WERI-Rb-1 (cell line): Measurements from ENCODE around the gene TMEM186.
"Not testable (repeated sequence)": the region's sequence is repeated elsewhere in the genome, so short reads cannot be mapped to it uniquely, and the experiment has no call there.

Experiments used
- DNase-seq: peaks from one replicate; pipeline ENCODE4 v3.0.0-alpha.2; 2020
- H3K27ac ChIP-seq: fragments of 250-450 bp; sonication (Bioruptor Pico); 2 replicates; pipeline ENCODE4 v1.5.1; 2020; ENCODE audit warnings: mild to moderate bottlenecking, moderate library complexity
- H3K27me3 ChIP-seq: fragments of 250-450 bp; sonication (Bioruptor Pico); 2 replicates; pipeline ENCODE4 v1.5.1; 2021; ENCODE audit warnings: mild to moderate bottlenecking, low read depth, moderate library complexity; ENCODE audit not compliant: insufficient read depth, severe bottlenecking
- H3K36me3 ChIP-seq: fragments of 250-450 bp; sonication (Bioruptor Pico); 2 replicates; pipeline ENCODE4 v1.5.1; 2020; ENCODE audit warnings: mild to moderate bottlenecking, moderate library complexity
- H3K4me3 ChIP-seq: 2 replicates; pipeline ENCODE4 v1.5.1; 2011; ENCODE audit warnings: low read depth, mild to moderate bottlenecking, control low read depth, low read length
- H3K9me3 ChIP-seq: fragments of 250-450 bp; sonication (Bioruptor Pico); 2 replicates; pipeline ENCODE4 v1.5.1; 2021; ENCODE audit warnings: mild to moderate bottlenecking, moderate library complexity; ENCODE audit not compliant: severe bottlenecking
- TF ChIP-seq, protein P1 (sequence below): IDR thresholded peaks from 2 replicates; pipeline ENCODE4 v1.5.1; 2011; ENCODE audit warnings: low read depth, mild to moderate bottlenecking, control low read depth, inconsistent platforms, low read length

Gene TMEM186

GRCh38 chr16:8804313-8804712 lies 6.9 kb upstream of the TMEM186 start:
- TF ChIP-seq, protein P1, sequence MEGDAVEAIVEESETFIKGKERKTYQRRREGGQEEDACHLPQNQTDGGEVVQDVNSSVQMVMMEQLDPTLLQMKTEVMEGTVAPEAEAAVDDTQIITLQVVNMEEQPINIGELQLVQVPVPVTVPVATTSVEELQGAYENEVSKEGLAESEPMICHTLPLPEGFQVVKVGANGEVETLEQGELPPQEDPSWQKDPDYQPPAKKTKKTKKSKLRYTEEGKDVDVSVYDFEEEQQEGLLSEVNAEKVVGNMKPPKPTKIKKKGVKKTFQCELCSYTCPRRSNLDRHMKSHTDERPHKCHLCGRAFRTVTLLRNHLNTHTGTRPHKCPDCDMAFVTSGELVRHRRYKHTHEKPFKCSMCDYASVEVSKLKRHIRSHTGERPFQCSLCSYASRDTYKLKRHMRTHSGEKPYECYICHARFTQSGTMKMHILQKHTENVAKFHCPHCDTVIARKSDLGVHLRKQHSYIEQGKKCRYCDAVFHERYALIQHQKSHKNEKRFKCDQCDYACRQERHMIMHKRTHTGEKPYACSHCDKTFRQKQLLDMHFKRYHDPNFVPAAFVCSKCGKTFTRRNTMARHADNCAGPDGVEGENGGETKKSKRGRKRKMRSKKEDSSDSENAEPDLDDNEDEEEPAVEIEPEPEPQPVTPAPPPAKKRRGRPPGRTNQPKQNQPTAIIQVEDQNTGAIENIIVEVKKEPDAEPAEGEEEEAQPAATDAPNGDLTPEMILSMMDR, result no peak
- H3K27me3 ChIP-seq, result no peaks in the 10 kb centered on the region
- DNase-seq, result no peak
- H3K36me3 ChIP-seq, result peaks cover 56% of the 10 kb centered on the region
- H3K4me3 ChIP-seq, result no peak overlapping the region
- H3K9me3 ChIP-seq, result no peaks in the 10 kb centered on the region
- H3K27ac ChIP-seq, result no peak overlapping the region

DNA sequence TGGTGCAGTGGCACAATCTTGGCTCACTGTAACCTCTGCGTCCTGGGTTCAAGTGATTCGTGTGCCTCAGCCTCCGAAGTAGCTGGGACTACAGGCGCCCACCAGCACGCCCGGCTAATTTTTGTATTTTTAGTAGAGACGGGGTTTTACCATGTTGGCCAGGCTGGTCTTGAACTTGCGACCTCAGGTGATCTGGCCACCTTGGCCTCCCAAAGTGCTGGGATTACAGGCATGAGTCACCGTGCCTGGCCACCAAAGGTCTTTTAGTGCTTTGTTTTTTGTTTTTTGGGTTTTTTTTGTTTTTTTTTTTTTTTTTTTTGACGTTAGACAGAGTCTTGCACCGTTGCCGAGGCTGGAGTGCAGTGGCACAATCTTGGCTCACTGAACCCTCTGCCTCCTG lies 6.3 kb upstream of the TMEM186 start:
- H3K9me3 ChIP-seq, H3K27ac ChIP-seq, DNase-seq, H3K27me3 ChIP-seq, H3K4me3 ChIP-seq: not testable (repeated sequence)
- H3K36me3 ChIP-seq, result peaks cover 53% of the 10 kb centered on the region

- TF ChIP-seq, protein P1, result no peak
- Histone ChIP-seq H3K27me3 (no peaks in the 10 kb centered on the region), H3K27ac (no peak overlapping the region), H3K36me3 (peaks cover 32% of the 10 kb centered on the region), H3K9me3 (no peaks in the 10 kb centered on the region), H3K4me3 (no peak overlapping the region)
- no peak for DNase-seq
Observed at GRCh38 chr16:8801701-8802100, 4.3 kb upstream of the TMEM186 start.

DNA sequence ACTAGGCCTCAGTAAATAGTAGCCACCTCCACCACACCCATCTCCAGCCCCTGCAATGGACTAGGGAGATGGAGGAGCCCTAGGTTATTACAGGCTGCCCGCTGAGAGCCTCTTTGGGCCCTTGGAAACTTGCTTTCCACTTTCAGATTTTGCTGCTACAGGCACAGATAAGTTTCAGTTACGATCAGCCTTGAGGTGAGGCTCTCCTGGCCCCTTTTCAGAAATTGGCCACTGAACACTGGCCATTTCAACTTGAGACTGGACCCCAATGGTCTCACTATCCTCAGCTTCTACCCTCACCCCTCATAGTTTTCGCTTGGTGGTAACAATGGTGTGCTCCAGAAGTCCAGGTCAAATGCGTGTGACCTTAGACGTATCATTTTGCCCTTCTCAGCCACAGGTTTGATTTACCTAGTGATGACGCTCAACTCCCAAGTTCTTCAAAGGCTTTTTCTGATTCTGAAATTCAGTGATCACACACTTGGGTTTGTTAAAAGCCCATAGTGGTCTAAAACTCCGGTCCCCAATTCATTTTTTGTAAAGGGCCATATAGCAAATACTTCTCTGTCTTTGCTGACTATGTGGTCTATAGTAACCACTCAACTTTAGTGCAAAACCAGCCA lies 1.2 kb upstream of the TMEM186 start:
- H3K36me3 ChIP-seq, result peaks cover 17% of the 10 kb centered on the region
- H3K27ac ChIP-seq, result peak overlapping the region; percentile 61; the same call in 1 of the 2 replicates
- peak overlapping the region; percentile 97 for H3K4me3 ChIP-seq

DNA sequence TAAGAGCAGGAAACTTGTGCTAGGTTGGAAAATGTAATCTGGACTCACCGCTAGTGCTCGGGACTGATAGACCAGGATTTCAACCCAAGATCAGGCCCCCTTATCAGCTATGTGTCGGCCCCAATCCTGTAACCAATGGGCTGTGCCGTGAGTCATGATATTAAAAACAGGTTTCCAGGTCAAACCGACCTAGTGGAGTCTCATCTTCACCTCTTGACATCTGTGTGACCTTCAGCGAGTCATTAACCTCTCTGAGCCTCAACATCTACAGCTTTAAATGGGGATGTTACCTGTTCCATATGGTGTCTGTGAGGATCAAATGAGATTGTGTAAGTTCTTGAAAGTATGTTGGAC lies 712 bp upstream of the TMEM186 start:
- peaks cover 14% of the 10 kb centered on the region for H3K36me3 ChIP-seq

More for the DNA sequence above, 1.2 kb upstream of the TMEM186 start:
- TF ChIP-seq, protein P1, result no peak
- no peaks in the 10 kb centered on the region for H3K27me3 ChIP-seq
- H3K9me3 ChIP-seq, result no peaks in the 10 kb centered on the region
- DNase-seq, result no peak

GRCh38 chr16:8796469-8797363 lies 723 bp downstream of the TMEM186 start:
- Histone ChIP-seq H3K4me3 (peak overlapping the region; percentile 97), H3K27ac (peak overlapping the region; percentile 61), H3K9me3 (no peaks in the 10 kb centered on the region), H3K36me3 (peaks cover 3% of the 10 kb centered on the region), H3K27me3 (no peaks in the 10 kb centered on the region)
- TF ChIP-seq, protein P1, result no peak
- no peak for DNase-seq

More for the DNA sequence above, 712 bp upstream of the TMEM186 start:
- peak overlapping the region; percentile 97 for H3K4me3 ChIP-seq
- no peaks in the 10 kb centered on the region for H3K27me3 ChIP-seq
- H3K9me3 ChIP-seq, result no peaks in the 10 kb centered on the region
- peak overlapping the region; percentile 61 for H3K27ac ChIP-seq
- TF ChIP-seq, protein P1, result no peak
- no peak for DNase-seq
